ENCODE results near the gene TSPAN9.

Gene TSPAN9

GRCh38 chr12:3061501-3062215 is 15.5 kb upstream of the TSPAN9 start:
- TF ChIP-seq SIN3A (IDR thresholded peaks at IDR 0.05; ENCODE audit: borderline replicate concordance, insufficient read depth, low read length) (no peak), TAF1 (IDR thresholded peaks at IDR 0.05; ENCODE audit: borderline replicate concordance, insufficient read depth, low read length) (no peak), FOXP2 (optimal IDR thresholded peaks at IDR 0.05; ENCODE audit: borderline replicate concordance, extremely low read depth, extremely low read length, insufficient read depth) (no peak), POLR2AphosphoS5 (IDR thresholded peaks at IDR 0.05; ENCODE audit: low read depth, low read length) (no peak), REST (IDR thresholded peaks at IDR 0.05; ENCODE audit: insufficient read depth in 1 of 2, low read depth in 2 of 2, low read length in 2 of 2) (no peak)

- TF ChIP-seq POLR2AphosphoS5 (IDR thresholded peaks at IDR 0.05; ENCODE audit: low read depth, low read length) (no peak), TAF1 (IDR thresholded peaks at IDR 0.05; ENCODE audit: borderline replicate concordance, insufficient read depth, low read length) (no peak), REST (IDR thresholded peaks at IDR 0.05; ENCODE audit: insufficient read depth in 1 of 2, low read depth in 2 of 2, low read length in 2 of 2) (no peak), SIN3A (IDR thresholded peaks at IDR 0.05; ENCODE audit: borderline replicate concordance, insufficient read depth, low read length) (no peak), FOXP2 (optimal IDR thresholded peaks at IDR 0.05; ENCODE audit: borderline replicate concordance, extremely low read depth, extremely low read length, insufficient read depth) (no peak)
Observed at GRCh38 chr12:3065300-3065699, 11.9 kb upstream of the TSPAN9 start.

- TF ChIP-seq FOXP2 (optimal IDR thresholded peaks at IDR 0.05; ENCODE audit: borderline replicate concordance, extremely low read depth, extremely low read length, insufficient read depth) = no peak
- no peak for TF ChIP-seq REST (IDR thresholded peaks at IDR 0.05; ENCODE audit: insufficient read depth in 1 of 2, low read depth in 2 of 2, low read length in 2 of 2)
- TF ChIP-seq POLR2AphosphoS5 (IDR thresholded peaks at IDR 0.05; ENCODE audit: low read depth, low read length) = no peak
- no peak for TF ChIP-seq TAF1 (IDR thresholded peaks at IDR 0.05; ENCODE audit: borderline replicate concordance, insufficient read depth, low read length)
- TF ChIP-seq SIN3A (IDR thresholded peaks at IDR 0.05; ENCODE audit: borderline replicate concordance, insufficient read depth, low read length) = no peak
Observed at GRCh38 chr12:3069714-3070113, 7.5 kb upstream of the TSPAN9 start.

GRCh38 chr12:3071107-3071506 is 6.1 kb upstream of the TSPAN9 start:
- TF ChIP-seq TAF1 (IDR thresholded peaks at IDR 0.05; ENCODE audit: borderline replicate concordance, insufficient read depth, low read length) (no peak), REST (IDR thresholded peaks at IDR 0.05; ENCODE audit: insufficient read depth in 1 of 2, low read depth in 2 of 2, low read length in 2 of 2) (no peak), POLR2AphosphoS5 (IDR thresholded peaks at IDR 0.05; ENCODE audit: low read depth, low read length) (no peak), FOXP2 (optimal IDR thresholded peaks at IDR 0.05; ENCODE audit: borderline replicate concordance, extremely low read depth, extremely low read length, insufficient read depth) (no peak), SIN3A (IDR thresholded peaks at IDR 0.05; ENCODE audit: borderline replicate concordance, insufficient read depth, low read length) (no peak)
